HCT116 (cell line): ENCODE data around the gene ZFHX3.

Source experiments
- CEBPB ChIP-seq: IDR thresholded peaks from 2 replicates; pipeline ENCODE4 v1.6.1; 2012; ENCODE audit warnings: low read depth
- CTCF ChIP-seq, 3 experiments: fragments of 200-600 bp in 1 of 3; sonication (generic) in 1 of 3; IDR thresholded peaks in 2 of 3; conservative IDR thresholded peaks in 1 of 3; 2 replicates each; pipeline ENCODE4 v1.5.1; 2012 to 2017; ENCODE audit warnings: low read depth in 2 of 3, low read length in 2 of 3, antibody characterized with exemption in 1 of 3, borderline replicate concordance in 1 of 3, control low read depth in 1 of 3, mild to moderate bottlenecking in 1 of 3, mixed read lengths in 1 of 3, mixed run types in 1 of 3, moderate library complexity in 1 of 3; ENCODE audit not compliant: insufficient read depth in 1 of 3
- EGR1 ChIP-seq: IDR thresholded peaks from 2 replicates; pipeline ENCODE4 v1.6.1; 2012; ENCODE audit warnings: low read depth
- EZH2 ChIP-seq: fragments of 200-600 bp; sonication (generic); IDR thresholded peaks from 2 replicates; pipeline ENCODE4 v1.6.1; 2017; ENCODE audit warnings: antibody characterized with exemption, mixed run types
- EZH2phosphoT487 ChIP-seq: fragments of 200-600 bp; IDR thresholded peaks from 2 replicates; pipeline ENCODE4 v1.6.1; 2018; ENCODE audit warnings: antibody characterized with exemption, borderline replicate concordance
- JUND ChIP-seq: IDR thresholded peaks from 2 replicates; pipeline ENCODE4 v1.6.1; 2012
- POLR2A ChIP-seq: IDR thresholded peaks from 2 replicates; pipeline ENCODE4 v1.7.0; 2011; ENCODE audit warnings: borderline replicate concordance; ENCODE audit not compliant: insufficient read depth, insufficient read length; ENCODE audit errors: extremely low read depth
- POLR2AphosphoS5 ChIP-seq: IDR thresholded peaks from 2 replicates; pipeline ENCODE4 v1.6.1; 2011; ENCODE audit warnings: mild to moderate bottlenecking, low read depth, low read length, moderate library complexity
- SP1 ChIP-seq: IDR thresholded peaks from 2 replicates; pipeline ENCODE4 v1.6.1; 2012; ENCODE audit warnings: low read depth
- TCF7L2 ChIP-seq: IDR thresholded peaks from 2 replicates; pipeline ENCODE4 v1.7.0; 2011; ENCODE audit warnings: borderline replicate concordance, inconsistent platforms; ENCODE audit not compliant: insufficient read depth, insufficient read length; ENCODE audit errors: extremely low read depth
- YY1 ChIP-seq: IDR thresholded peaks from 2 replicates; pipeline ENCODE4 v1.6.1; 2011; ENCODE audit warnings: low read length, low read depth, moderate library complexity, mild to moderate bottlenecking; ENCODE audit not compliant: insufficient replicate concordance; ENCODE audit errors: extremely low read depth
- ZNF274 ChIP-seq: fragments of 200-500 bp; sonication (Bioruptor generic); IDR thresholded peaks from 2 replicates; pipeline ENCODE4 v1.6.1; 2014; ENCODE audit warnings: mild to moderate bottlenecking, low read depth, low read length, inconsistent platforms
- TF ChIP-seq, protein P1 (sequence below): IDR thresholded peaks from 2 replicates; pipeline ENCODE4 v1.6.1; 2012

DNA sequence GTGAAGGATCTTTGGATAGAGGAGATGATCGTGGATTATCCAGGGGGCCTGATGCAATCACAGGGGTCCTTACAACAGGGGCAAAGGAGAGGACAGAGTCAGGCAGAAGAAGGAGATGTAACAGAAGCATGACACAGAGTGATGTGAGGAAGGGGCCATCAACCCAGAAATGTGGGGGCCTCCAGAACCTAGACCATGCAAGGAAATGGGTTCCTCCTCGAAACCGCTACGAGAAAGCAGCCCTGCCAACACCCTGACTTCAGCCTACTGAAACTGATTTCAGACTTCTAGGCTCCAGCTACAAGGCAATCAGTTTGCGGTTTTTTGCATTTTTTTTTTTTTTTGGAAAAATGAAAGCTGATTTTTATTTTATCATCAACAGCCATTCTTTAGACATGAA is 34.0 kb downstream of the ZFHX3 start:
- TF ChIP-seq EGR1 (no peak), CTCF (IDR thresholded peaks at IDR 0.05 in 2 of 3, conservative IDR thresholded peaks at IDR 0.05 in 1 of 3; ENCODE audit: borderline replicate concordance in 1 of 3, insufficient read depth in 1 of 3, low read depth in 2 of 3, low read length in 2 of 3) (no peak), POLR2A (no peak), TCF7L2 (no peak), JUND (no peak), ZNF274 (no peak), EZH2 (no peak), POLR2AphosphoS5 (no peak), SP1 (no peak), CEBPB (no peak), EZH2phosphoT487 (no peak), YY1 (no peak)
- TF ChIP-seq, protein P1, sequence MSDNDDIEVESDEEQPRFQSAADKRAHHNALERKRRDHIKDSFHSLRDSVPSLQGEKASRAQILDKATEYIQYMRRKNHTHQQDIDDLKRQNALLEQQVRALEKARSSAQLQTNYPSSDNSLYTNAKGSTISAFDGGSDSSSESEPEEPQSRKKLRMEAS, result no peak
